ENCODE data around the gene PUSL1.

The PUSL1 gene

DNA sequence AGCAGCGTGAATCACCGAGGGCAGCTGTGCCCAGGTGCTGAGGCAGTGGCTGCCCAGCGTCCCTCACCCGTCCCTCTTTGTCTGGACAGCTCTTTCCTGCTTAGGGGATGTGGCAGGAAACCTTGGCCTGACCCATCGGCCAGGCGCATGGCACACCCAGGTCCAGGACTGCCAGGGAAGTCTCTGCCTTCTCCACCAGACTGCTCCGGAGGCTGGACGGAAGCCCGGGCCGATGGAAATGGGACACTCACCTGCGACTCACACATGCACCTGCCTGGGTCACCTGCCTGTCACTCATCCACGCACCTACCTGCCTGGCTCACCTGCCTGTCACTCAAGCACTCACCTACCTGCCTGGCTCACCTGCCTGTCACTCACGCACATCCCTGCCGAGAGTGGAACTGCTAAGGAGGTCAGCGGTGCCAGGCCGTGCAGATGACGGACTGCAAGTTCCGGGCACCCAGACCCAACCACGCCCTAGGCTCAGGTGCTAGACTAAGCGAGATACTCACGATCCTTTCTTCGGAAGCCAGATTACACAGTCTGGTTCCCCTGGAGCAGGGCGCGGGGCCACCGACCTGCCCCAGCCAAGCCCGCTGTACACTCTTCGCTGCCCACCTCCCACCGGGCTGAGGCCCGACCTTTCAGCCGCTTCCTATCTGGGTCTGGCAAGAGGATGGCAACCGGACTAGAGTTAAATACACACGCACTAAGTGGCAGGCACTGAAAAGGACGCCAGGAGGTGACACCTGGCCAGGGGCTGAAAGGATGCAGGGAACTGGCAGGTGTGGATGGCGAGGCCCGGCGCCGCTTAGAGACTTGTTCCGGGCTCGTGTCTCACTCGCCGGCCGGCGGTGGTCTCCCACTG, 35.8 kb upstream of the PUSL1 start:
- no peak for DNase-seq (ENCODE audit: low read depth)
- peak overlapping the region; percentile 79 for H3K4me3 ChIP-seq (ENCODE audit: low read length)
- TF ChIP-seq, protein P1, sequence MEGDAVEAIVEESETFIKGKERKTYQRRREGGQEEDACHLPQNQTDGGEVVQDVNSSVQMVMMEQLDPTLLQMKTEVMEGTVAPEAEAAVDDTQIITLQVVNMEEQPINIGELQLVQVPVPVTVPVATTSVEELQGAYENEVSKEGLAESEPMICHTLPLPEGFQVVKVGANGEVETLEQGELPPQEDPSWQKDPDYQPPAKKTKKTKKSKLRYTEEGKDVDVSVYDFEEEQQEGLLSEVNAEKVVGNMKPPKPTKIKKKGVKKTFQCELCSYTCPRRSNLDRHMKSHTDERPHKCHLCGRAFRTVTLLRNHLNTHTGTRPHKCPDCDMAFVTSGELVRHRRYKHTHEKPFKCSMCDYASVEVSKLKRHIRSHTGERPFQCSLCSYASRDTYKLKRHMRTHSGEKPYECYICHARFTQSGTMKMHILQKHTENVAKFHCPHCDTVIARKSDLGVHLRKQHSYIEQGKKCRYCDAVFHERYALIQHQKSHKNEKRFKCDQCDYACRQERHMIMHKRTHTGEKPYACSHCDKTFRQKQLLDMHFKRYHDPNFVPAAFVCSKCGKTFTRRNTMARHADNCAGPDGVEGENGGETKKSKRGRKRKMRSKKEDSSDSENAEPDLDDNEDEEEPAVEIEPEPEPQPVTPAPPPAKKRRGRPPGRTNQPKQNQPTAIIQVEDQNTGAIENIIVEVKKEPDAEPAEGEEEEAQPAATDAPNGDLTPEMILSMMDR (conservative IDR thresholded peaks at IDR 0.05; ENCODE audit: low read depth, low read length), result no peak

DNA sequence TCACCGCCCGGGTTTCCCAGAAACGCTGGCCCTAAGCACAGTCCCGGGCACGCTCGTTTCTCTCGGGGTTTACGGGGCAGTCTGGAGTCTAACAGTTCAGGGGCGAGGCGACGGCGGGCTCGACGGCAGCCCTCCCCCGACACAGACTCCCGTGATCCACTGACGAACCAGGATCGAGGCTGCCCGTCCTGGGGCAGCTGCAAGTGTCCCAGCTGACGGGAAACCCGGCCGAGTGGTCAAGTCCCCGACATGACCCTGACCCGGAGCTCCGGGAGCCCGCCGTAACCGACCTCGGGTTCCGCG, 35.2 kb upstream of the PUSL1 start:
- TF ChIP-seq, protein P1 (conservative IDR thresholded peaks at IDR 0.05; ENCODE audit: low read depth, low read length), result no peak
- no peak for DNase-seq (ENCODE audit: low read depth)
- peak overlapping the region; percentile 79 for H3K4me3 ChIP-seq (ENCODE audit: low read length)

- TF ChIP-seq, protein P1 (conservative IDR thresholded peaks at IDR 0.05; ENCODE audit: low read depth, low read length), result no peak
- peak; percentile 58 for DNase-seq (ENCODE audit: low read depth)
- H3K4me3 ChIP-seq (ENCODE audit: low read length), result peak within 1 kb of the TSS; percentile 79
Observed at GRCh38 chr1:1273512-1274298, 34.7 kb upstream of the PUSL1 start, which contains the start of gene UBE2J2. Gene UBE2J2, minus strand, starts transcription at chr1:1273854. Its CDS starts 5,862 bp downstream, at chr1:1267992.

DNA sequence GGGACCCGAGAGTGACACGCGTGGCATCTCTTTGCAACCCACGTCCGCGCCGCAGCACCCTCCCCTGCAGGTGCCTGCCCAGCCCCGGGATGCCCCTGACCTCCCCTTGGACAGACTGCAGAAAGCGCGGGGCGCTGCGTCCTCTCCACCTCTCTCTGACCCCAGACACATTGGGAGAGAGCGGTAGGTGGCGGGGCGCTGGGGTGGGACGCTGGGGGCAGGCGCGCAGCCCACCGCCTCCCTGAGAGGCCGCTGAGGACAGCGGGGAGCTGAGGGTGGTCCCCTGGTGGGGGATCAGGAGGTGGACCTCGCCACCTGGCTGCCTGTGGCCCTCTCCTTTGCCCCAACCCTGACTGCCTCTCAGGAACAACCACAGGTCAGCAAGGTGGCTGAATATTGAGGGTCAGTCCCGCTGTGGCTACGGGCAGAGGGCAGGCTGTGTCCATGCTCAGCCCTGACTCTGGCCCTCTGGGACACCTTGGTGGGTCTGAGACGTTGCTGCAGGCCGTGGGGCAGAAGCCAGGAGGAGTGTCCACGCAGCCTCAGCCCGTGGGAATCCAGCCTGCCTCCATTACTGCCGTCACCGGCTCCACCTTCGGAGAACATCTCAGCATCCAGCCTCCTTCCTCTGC, 34.0 kb upstream of the PUSL1 start:
- H3K4me3 ChIP-seq (ENCODE audit: low read length), result peak overlapping the region; percentile 62
- no peak for DNase-seq (ENCODE audit: low read depth)
- TF ChIP-seq, protein P1 (conservative IDR thresholded peaks at IDR 0.05; ENCODE audit: low read depth, low read length), result no peak

- TF ChIP-seq, protein P1 (conservative IDR thresholded peaks at IDR 0.05; ENCODE audit: low read depth, low read length), result no peak
- DNase-seq (ENCODE audit: low read depth), result no peak
- no peak overlapping the region for H3K4me3 ChIP-seq (ENCODE audit: low read length)
Observed at GRCh38 chr1:1274931-1275431, 33.4 kb upstream of the PUSL1 start.

- TF ChIP-seq, protein P1 (conservative IDR thresholded peaks at IDR 0.05; ENCODE audit: low read depth, low read length), result no peak
- H3K4me3 ChIP-seq (ENCODE audit: low read length), result no peak overlapping the region
- DNase-seq (ENCODE audit: low read depth), result no peak
Observed at GRCh38 chr1:1275836-1276235, 32.6 kb upstream of the PUSL1 start.
